IPS-18a (cell line): Measurements from ENCODE around the gene DOCK8.
"Not testable (repeated sequence)": the region's sequence is repeated elsewhere in the genome, so short reads cannot be mapped to it uniquely, and the experiment has no call there.

ENCODE experiments used
- H3K27ac ChIP-seq: one replicate; pipeline ENCODE4 v1.5.1; 2013; ENCODE audit warnings: low read length
- H3K27me3 ChIP-seq: one replicate; pipeline ENCODE4 v1.6.1; 2013; ENCODE audit warnings: mild to moderate bottlenecking, low read length; ENCODE audit not compliant: control insufficient read depth, insufficient read depth
- H3K36me3 ChIP-seq: one replicate; pipeline ENCODE4 v1.6.1; 2013; ENCODE audit warnings: low read depth, low read length; ENCODE audit not compliant: control insufficient read depth
- H3K4me1 ChIP-seq: one replicate; pipeline ENCODE4 v1.6.1; 2013; ENCODE audit warnings: low read depth, low read length; ENCODE audit not compliant: control insufficient read depth
- H3K4me3 ChIP-seq: one replicate; pipeline ENCODE4 v1.5.1; 2013; ENCODE audit warnings: low read length
- H3K9ac ChIP-seq: one replicate; pipeline ENCODE4 v1.6.1; 2013; ENCODE audit warnings: mild to moderate bottlenecking, low read length, moderate library complexity
- H3K9me3 ChIP-seq: one replicate; pipeline ENCODE4 v1.6.1; 2013; ENCODE audit warnings: low read depth, low read length; ENCODE audit not compliant: control insufficient read depth

Gene DOCK8

DNA sequence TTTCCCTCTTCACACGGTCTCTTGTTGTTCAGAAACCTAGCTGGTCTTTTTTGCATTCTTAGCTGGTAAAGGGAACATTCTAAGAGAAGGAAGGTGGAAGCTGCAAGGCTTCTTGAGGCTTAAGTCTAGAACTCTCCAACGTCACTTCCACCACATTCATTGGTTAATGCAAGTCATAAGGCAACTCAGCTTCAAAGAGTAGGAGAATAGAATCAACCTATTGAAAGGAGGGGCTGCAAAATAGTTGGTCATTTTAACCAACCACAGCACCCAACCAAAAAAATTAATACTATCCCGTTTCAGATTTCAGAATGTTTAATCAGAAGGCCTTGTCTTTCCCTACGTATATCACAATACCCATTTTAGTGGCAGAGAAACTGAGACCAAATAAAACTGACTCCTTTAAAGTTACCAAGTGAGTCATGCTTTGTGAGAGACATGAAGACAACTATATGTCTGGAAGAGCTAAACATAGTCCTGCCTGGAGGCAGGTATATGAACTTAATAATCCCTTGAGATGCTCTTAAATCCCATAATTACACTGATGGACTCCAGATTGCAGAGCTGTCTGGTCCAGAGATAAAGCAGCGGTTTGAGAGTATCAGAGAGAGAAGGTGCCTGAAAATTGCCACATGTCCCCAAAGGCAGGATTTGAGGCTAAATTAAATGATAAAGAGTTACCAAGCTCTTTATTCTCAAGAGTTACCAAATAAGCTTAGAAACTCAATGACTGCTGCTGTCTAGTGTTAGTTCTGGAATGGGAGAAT is 14.4 kb downstream of the DOCK8 start:
- H3K9me3 ChIP-seq: no peaks in the 10 kb centered on the region
- H3K4me1 ChIP-seq: no peaks in the 10 kb centered on the region
- H3K4me3 ChIP-seq: no peak overlapping the region
- no peaks in the 10 kb centered on the region for H3K27me3 ChIP-seq
- no peak overlapping the region for H3K27ac ChIP-seq
- no peak overlapping the region for H3K9ac ChIP-seq
- no peaks in the 10 kb centered on the region for H3K36me3 ChIP-seq

DNA sequence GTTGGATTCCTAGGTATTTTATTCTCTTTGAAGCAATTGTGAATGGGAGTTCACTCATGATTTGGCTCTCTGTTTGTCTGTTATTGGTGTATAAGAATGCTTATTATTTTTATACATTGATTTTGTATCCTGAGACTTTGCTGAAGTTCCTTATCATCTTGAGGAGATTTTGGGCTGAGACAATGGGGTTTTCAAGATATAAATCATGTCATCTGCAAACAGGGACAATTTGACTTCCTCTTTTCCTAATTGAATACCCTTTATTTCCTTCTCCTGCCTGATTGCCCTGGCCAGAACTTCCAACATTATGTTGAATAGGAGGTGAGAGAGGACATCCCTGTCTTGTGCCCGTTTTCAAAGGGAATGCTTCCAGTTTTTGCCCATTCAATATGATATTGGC is 17.0 kb downstream of the DOCK8 start:
- H3K9ac ChIP-seq, H3K9me3 ChIP-seq, H3K4me3 ChIP-seq, H3K4me1 ChIP-seq, H3K27ac ChIP-seq, H3K36me3 ChIP-seq, H3K27me3 ChIP-seq: not testable (repeated sequence)

DNA sequence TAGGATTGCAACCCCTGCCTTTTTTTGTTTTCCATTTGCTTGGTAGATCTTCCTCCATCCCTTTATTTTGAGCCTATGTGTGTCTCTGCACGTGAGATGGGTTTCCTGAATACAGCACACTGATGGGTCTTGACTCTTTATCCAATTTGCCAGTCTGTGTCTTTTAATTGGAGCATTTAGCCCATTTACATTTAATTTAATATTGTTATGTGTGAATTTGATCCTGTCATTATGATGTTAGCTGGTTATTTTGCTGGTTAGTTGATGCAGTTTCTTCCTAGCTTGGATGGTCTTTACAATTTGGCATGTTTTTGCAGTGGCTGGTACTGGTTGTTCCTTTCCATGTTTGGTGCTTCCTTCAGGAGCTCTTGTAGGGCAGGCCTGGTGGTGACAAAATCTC is 19.0 kb downstream of the DOCK8 start:
- H3K27ac ChIP-seq: not testable (repeated sequence)

DNA sequence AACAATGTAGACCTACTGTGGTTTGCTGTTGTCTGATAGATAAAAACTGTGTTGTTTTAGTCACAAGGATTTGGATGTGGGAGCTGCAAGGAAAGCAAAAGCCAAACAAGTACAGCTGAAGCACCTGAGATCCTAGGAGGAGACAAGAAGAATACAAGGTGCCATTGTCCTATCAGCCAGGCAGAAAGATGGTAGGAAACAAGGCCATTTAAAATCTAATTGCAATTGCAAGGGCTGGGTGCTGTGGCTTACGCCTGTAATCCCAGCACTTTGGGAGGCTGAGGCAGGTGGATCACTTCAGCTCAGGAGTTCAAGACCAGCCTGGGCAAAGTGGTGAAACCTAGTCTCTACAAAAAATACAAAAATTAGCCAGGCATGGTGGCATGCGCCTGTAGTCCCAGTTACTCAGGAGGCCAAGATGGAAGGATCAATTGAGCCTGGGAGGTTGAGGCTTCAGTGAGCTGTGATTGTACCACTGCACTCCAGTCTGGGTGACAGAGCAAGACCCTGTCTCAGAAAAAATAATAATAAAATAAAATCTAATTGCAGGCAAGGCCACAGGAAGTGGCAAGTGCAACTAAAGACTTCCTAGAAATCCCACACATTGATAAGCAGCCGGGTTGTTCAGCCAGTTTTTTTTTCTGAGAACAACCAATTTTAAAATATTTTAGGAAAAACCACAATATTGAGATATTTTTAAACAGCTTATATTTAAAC is 22.6 kb downstream of the DOCK8 start:
- no peak overlapping the region for H3K27ac ChIP-seq
- H3K4me3 ChIP-seq: no peak overlapping the region
- H3K9ac ChIP-seq: no peak overlapping the region
- no peaks in the 10 kb centered on the region for H3K4me1 ChIP-seq
- no peaks in the 10 kb centered on the region for H3K36me3 ChIP-seq
- no peaks in the 10 kb centered on the region for H3K27me3 ChIP-seq
- H3K9me3 ChIP-seq: no peaks in the 10 kb centered on the region

More for the DNA sequence above, 19.0 kb downstream of the DOCK8 start:
- H3K9ac ChIP-seq, H3K4me1 ChIP-seq, H3K9me3 ChIP-seq, H3K4me3 ChIP-seq, H3K36me3 ChIP-seq, H3K27me3 ChIP-seq: not testable (repeated sequence)

DNA sequence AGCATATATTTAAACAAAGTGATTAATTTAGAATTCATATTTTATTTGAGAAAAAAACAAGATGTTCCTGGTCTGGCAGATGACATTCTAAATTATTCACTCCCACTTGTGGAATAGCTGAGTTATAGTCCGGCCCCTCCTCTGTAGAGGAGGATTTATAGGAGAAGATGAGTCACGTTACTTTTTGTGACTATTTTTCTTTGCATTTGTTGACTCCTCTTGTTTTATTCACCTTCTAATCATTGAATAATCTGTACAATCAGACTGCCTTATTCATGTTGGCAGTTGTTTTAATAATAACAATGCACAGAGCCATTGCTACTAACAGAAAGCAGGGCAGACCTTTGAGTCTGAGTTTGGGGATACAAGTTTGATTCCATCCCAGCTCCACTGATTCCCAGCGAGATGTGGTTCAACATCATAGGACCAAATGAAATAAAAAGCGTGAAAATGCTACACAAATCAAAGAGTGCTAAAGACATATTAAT is 23.2 kb downstream of the DOCK8 start:
- H3K4me1 ChIP-seq: no peaks in the 10 kb centered on the region
- H3K27me3 ChIP-seq: no peaks in the 10 kb centered on the region
- H3K9ac ChIP-seq: no peak overlapping the region
- H3K27ac ChIP-seq: no peak overlapping the region
- H3K36me3 ChIP-seq: no peaks in the 10 kb centered on the region
- H3K9me3 ChIP-seq: no peaks in the 10 kb centered on the region
- H3K4me3 ChIP-seq: no peak overlapping the region

DNA sequence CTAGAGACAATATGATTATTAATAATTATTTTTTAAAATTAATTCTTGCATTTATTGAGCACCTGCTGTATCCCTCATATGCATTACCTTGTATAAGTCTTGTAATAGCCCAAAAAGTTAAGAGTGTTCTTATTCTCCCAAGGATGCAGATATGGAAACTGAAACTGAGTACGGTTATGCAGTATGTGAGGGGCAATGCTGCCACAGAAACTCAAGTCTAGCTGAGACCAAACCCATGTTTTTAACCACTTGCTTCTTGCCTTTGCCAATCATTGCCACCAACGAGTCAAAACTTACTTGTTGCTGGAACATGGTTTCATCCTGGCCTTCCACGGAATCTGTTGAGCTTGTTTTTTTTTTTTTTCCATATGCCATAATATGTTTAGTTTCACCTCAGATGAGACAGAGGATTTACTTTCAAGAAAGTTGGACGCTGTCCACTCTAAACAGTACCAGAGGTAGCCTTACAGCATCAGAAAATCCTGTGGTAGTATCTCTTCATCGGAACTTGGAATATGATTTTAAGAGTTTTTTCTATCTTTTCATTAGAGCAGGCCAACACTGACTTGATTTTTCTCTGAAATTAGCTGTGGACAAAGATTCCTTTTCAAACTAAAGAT is 27.9 kb downstream of the DOCK8 start:
- Histone ChIP-seq H3K9me3 (no peaks in the 10 kb centered on the region), H3K9ac (no peak overlapping the region), H3K36me3 (no peaks in the 10 kb centered on the region), H3K27me3 (no peaks in the 10 kb centered on the region), H3K4me1 (no peaks in the 10 kb centered on the region), H3K4me3 (no peak overlapping the region), H3K27ac (no peak overlapping the region)

DNA sequence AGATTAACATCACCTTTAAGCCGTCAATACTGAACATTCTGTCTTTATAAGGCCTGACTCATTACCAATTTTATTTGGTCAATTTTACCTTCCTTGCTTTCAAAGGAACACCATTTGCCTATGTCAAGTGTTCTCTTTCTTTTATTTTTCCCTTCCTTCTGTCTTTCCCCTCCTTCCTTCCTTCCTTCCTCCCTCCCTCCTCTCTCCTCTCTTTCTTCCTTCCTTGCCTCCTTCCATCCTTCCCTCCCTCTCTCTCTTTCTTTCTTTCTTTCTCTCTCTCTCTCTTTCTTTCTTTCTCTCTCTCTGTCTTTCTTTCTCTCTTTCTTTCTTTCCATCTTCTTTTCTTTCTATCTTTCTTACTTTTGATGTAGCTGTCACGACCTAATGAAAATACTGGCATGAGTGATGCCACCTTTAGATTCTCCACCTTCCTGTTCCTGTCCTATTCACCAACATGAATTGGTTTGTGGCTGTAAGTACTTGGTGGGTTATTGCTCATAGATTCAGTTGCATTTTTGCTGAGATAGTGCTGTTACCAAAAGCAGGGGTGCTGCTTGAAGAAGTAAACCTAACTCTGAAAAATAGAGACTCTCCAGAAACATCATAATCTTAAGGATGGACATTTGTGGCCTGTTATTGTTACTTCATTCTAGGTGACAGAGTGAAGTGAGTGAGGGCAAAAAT is 33.8 kb downstream of the DOCK8 start:
- no peaks in the 10 kb centered on the region for H3K27me3 ChIP-seq
- no peak overlapping the region for H3K4me3 ChIP-seq
- H3K36me3 ChIP-seq: no peaks in the 10 kb centered on the region
- no peaks in the 10 kb centered on the region for H3K4me1 ChIP-seq
- H3K27ac ChIP-seq: no peak overlapping the region
- no peak overlapping the region for H3K9ac ChIP-seq
- no peaks in the 10 kb centered on the region for H3K9me3 ChIP-seq

DNA sequence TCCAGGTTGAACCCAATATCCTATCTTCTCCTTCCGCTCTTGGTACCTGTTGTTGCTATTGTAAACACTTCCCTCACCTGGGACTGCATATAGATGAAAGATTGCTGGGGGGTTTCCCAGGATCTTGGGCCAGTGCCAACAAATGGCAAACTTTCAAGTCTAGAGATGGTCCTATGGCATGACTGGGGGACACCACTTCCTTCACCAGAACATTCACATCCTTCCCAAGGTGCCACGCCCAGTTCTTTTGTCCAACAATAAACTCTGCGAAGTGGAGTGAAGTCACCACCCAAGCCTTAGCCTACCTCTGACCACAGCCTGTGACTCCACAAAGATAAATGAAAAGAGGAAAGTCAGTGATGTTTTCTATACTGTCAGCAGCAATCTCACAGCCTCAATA is 34.4 kb downstream of the DOCK8 start:
- Histone ChIP-seq H3K27ac (no peak overlapping the region), H3K9me3 (no peaks in the 10 kb centered on the region), H3K27me3 (no peaks in the 10 kb centered on the region), H3K36me3 (no peaks in the 10 kb centered on the region), H3K4me1 (no peaks in the 10 kb centered on the region), H3K9ac (no peak overlapping the region), H3K4me3 (no peak overlapping the region)

DNA sequence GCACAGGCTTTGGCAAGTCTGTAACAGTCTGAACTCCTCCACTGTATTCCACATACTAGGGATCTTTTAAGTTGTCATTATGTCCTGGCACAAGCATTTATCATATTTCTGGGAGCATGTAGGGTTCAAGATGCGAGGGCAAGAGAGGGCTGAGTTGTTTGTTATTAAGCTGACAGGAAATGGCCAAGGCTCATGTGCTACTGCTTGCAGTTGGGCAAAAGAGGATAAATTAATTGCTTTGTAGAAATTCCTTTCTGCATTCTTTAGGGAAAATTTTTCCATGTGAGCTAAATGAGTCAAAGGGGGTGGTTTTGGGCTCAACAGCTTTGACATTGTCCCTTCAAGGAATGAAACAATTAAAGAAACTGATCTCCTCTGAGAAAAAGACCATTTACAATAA is 35.4 kb downstream of the DOCK8 start:
- H3K4me3 ChIP-seq: no peak overlapping the region
- no peak overlapping the region for H3K27ac ChIP-seq
- no peaks in the 10 kb centered on the region for H3K27me3 ChIP-seq
- no peaks in the 10 kb centered on the region for H3K36me3 ChIP-seq
- H3K4me1 ChIP-seq: no peaks in the 10 kb centered on the region
- H3K9me3 ChIP-seq: no peaks in the 10 kb centered on the region
- no peak overlapping the region for H3K9ac ChIP-seq

DNA sequence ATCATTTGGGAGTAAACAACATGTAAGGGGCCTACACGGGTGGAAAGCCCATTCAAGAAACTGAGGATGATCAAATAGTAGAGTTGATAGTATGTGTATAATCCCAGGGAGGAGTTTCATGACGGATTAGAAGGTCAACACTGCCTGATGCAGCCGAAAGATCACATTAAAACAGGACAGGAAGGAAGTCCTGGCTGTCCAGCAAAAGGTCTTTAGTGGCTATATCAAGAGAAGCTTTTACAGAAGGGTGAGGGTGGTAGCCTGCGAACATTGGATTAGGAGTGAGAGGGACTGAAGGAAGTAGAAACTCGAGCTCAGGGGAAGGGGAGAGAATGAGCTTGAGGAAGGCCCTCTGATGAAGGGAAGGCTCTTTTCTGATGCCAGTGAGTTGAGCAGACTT is 36.0 kb downstream of the DOCK8 start:
- H3K27me3 ChIP-seq: no peaks in the 10 kb centered on the region
- H3K9me3 ChIP-seq: no peaks in the 10 kb centered on the region
- no peak overlapping the region for H3K4me3 ChIP-seq
- no peak overlapping the region for H3K27ac ChIP-seq
- H3K36me3 ChIP-seq: no peaks in the 10 kb centered on the region
- no peaks in the 10 kb centered on the region for H3K4me1 ChIP-seq
- H3K9ac ChIP-seq: no peak overlapping the region

DNA sequence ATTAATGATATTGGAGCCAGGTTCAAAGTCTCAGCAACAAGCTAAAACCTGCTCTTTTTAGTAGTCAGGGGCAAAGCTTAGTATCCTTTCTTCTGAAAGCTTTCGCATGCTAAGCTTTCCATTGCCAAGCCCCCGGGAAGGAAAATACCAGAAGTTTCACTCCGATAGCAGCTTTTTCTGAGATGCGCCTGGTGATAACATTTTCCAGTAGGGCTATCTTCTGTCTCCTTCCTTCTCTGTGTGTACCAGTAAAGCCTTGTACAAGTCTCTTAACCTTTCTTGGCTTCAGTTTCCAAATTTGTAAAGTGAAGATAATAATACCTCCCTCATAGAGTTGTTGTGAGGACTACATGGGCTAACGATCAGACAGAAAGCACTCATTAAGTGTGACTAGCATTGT is 36.7 kb downstream of the DOCK8 start:
- no peaks in the 10 kb centered on the region for H3K4me1 ChIP-seq
- H3K9ac ChIP-seq: no peak overlapping the region
- no peak overlapping the region for H3K4me3 ChIP-seq
- H3K27ac ChIP-seq: no peak overlapping the region
- no peaks in the 10 kb centered on the region for H3K36me3 ChIP-seq
- no peaks in the 10 kb centered on the region for H3K27me3 ChIP-seq
- no peaks in the 10 kb centered on the region for H3K9me3 ChIP-seq
